ENCODE measurements around the gene HHIPL1.
"Not testable (repeated sequence)": the region's sequence is repeated elsewhere in the genome, so short reads cannot be mapped to it uniquely, and the experiment has no call there.

HHIPL1 gene

DNA sequence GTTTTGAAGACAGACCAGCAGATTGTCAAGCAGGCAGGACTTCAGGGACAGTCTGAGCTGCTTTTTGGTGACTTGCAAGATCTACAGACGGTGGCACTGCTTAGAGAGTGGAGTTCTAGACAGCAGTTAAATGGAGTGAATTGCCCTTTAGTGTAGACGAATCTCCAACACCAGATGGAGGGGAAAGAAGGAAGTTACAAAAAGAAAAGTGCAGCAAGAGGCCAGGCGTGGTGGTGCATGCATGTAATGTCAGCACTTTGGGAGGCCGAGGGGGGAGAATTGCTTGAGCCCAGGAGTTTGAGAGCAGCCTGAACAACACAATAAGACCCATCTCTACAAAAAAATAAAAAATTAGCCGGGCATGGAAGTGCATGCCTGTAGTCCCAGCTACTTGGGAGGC is 8.4 kb upstream of the HHIPL1 start:
- DNase-seq: no peak

DNA sequence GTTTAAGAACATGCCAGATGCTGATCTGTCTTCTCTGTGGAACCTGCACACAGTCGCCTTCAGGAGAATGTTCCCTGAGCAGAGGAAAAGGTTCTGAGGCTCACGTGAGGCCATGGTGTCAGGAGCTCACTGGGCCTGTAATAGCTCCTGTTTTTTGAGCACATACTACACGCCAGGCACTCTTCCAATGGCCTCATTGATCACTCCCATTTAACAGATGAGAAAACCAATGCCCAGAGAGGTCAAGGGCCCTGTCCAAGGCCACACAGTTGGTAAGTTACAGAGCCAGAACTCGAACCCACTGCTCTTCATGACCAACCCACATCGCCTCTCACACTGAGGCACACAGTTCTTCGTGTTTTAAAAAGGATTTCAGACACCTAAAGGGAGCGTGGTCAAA is 7.3 kb upstream of the HHIPL1 start:
- DNase-seq: no peak

DNA sequence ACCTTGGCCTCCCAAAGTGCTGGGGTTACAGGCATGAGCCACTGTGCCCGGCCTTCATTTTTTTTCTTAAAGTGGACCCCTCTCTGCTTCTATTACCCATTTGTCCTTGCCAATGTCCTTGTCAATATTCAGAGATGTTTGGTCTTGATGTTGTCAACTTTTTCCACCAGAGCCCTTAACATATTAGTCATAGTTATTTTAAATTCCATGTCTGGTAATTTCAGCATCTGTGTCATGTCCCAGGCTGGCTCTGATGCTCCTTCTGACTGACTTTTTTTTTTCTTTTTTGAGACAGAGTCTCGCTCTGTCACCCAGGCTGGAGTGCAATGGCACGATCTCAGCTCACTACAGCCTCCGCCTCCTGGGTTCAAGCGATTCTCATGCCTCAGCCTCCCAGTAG is 2.2 kb upstream of the HHIPL1 start:
- DNase-seq: not testable (repeated sequence)

DNA sequence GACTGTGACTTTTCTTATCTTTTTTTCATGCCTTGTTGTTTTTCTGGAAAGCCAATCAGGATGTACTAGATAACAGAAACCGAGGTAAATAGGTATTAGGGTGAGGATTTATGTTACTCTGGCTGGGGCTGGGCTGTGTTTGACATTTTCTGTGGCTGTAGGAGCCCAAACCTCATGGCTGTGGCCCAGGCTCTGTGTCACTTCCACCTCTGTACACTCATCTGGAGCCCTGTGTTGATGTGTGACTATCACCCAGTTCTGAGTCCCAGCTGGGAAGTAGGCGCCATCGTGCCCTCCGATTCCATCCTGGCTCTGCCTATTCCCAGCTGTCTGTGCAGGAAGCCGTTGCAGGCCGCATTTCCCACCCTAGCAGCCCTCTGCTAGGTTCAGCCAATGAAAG is 1.6 kb upstream of the HHIPL1 start:
- DNase-seq: no peak

DNA sequence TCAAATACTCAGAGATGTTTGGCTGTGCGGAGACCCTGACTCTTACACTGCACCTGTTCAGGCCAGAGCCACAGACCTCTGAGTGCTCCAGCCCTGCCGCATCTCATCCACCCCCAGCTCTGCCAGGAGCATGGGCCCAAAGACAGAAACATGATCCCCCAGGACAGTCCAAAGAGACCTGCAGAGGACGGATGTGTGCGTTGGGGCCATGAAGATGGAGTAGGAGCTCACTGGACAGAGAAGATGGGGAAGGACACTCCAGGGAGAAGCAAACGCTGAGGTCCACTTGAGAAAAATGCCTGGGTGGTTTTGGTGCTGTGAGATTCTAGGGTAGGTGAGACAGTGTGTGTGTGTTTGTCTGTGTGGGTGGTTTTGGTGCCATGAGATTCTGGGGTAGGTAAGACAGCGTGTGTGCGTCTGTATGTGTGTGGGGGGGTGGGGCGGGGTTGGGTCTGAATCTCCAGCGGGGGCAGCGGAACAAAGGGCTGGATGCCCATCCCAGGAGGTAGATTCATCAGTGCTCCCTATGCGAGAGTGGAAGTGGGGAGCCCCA is 818 bp upstream of the HHIPL1 start:
- no peak for DNase-seq

DNA sequence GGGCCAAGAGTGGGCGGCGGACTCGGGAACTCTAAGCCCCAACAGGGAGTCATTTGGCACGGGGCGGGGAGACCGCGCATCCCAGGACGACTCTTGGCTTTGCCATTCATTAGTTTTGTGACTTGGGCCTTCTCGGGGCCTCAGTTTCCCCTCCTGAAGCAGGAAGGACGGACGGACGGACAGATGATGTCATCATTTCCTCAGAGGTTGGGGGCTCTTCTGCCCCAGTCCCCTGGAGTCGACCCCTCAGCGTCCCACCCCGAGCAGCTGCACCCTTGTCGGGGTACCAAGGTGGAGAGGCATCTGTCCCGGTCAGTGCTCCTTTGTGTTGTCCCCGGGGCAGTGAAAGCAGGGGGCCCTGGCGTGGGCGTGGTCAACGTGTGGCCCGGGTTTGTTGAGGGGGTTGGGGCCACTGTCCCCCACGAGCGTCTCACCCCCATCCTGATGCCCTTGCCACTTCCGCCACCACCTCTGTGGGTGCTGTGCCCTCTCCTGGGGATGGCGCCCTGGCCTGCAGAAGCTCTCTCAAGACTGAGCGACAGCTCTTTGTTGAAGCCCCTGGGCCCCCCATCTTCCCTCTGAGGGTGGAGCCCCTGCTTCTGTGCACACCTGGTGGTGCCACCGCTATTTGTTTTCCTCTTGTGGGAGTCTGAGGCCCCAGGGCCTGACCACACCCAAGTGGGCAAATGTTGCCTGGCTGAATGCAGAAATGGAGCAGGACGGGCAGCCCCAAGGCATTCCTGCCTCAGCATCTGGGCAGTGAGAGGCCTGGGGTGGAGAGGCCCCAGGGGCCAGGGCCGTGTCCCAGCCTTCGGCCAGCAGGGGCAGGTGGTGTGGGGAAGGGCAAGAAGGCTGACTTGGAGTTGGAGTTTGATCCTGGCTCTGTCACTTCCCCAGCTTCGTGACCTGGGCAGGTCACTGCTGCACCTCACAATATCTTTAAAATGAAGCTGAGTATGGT is 896 bp downstream of the HHIPL1 start:
- DNase-seq: no peak

DNA sequence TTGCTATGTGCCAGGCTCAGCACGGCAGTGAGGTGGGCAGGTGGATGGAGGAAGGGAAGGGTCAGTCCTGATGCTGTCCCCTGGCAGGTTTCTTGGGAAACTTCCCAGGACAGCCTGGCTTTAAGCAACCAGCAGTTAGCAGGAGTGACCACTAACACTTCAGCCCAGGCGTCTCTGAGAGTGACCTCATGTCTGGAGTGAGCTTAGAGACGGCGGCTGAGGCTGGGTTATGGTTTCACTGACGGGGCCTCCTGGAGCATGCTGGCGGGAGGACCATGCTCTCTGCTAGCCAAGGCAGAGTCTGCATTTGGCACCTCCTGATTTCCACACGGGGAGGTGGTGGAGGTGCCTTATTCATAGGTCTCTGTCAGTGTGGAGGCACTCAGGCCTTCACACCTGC is 2.5 kb downstream of the HHIPL1 start:
- no peak for DNase-seq

DNA sequence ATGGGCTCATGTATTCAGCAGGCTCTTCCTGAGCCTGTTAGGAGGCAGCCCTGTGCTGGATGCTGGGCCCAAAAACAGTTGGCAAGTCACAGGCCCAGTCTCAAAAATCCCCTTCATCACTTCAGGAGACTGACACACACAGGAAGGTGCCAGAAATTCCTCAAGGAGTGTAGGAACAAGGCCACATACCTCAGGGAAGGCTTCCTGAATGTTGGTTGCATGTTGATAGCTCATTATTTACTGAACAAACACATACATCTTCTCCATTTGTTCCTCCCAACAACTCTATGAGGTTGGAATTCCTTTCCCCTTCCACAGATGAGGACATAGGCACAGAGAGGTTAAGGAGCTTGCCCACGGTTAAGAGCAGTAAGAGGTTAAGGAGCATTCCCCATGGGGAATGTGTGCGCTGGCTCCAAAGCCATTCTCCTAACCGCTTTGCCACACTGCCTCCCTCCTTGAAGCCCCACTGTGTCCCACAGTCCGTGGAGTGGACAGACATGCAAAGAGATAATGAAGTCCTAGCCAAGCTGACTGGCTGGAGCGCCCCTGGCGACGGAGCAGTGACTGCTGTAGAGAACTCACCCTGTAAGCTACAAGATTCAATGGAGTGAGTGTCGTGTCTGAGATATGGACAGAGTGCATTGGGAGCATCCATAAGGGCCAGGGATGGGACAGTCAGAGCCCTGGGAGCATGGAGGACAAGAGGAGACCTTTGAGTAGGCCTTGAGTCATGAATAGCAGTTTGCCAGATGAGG is 3.3 kb downstream of the HHIPL1 start:
- no peak for DNase-seq

DNA sequence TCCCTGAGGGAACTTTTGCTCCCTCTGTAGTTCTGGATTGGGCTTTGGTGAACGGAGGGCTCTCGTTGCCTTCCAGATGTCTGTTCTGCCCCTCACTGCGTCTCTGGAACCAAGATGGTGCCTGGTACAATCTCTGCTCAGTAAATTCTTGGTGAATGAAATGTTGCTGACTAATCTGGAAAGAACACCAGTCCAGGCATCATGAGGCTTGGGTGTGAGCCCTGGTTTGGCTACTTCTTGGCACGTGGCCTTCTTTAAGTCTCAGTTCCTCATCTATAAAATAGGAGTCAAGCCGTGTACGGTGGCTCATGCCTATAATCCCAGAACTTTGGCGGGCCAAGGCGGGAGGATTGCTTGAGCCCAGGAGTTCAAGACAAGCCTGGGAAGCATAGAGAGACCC is 4.3 kb downstream of the HHIPL1 start:
- no peak for DNase-seq

DNA sequence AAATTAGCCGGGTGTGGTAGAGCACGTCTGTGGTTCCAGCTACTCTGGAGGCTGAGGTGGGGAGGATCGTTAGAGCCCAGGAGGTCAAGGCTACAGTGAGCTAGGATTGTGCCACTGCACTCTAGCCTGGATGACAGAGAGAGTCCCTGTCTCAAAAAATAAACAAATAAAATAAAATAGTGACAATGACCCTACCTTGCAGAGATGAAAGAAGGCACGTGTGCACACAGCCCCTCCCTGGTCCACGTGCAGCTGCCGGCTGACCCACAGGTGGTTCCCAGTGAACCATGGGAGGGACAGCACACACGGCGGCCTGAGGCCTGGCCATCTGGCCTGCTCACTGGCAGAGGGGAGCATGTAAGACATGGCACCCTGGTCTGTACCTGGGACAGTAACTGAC is 4.7 kb downstream of the HHIPL1 start:
- DNase-seq: no peak

DNA sequence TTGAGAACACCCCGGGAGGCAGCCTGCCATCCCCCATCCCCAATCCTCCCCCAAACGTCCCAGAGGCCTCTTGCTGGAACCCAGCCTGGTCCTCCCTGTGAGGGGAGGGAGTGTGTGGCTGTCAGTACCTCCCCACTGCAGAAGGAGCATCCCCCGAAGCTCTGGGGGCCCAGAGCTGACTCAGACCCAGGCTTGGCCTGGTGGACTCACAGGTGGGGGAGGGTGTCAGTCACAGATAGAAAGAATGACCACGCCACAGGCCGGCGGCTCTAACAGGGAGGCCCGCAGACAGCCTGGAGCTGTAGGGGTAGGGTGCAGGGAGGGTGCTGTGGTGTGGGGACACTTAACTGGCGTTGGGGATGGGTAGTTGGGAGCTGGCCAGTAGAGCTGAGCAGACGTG is 5.3 kb downstream of the HHIPL1 start:
- no peak for DNase-seq

DNA sequence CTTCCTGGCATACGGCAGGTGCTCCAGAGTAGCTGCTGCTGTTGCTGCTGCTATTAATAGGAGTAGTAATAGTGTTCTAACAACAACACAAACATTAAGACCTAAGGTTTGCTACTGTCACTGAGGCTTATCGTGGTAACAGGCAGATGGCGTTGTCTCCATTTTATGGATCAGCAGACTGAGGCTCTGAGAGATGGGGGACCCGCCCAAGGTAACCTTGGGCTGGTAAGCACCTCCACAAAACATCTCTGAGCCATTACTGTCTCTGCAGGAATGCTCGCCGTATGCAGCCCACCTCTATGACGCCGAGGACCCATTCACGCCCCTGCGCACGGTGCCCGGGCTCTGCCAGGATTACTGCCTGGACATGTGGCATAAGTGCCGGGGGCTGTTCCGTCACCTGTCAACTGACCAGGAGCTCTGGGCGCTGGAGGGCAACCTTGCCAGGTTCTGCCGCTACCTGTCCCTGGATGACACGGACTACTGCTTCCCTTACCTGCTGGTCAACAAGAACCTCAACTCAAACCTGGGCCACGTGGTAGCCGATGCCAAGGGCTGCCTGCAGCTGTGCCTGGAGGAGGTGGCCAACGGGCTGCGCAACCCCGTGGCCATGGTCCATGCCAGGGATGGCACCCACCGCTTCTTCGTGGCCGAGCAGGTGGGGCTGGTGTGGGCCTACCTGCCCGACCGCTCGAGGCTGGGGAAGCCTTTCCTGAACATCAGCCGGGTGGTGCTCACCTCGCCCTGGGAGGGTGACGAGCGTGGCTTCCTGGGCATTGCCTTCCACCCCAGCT is 7.2 kb downstream of the HHIPL1 start:
- DNase-seq: no peak

DNA sequence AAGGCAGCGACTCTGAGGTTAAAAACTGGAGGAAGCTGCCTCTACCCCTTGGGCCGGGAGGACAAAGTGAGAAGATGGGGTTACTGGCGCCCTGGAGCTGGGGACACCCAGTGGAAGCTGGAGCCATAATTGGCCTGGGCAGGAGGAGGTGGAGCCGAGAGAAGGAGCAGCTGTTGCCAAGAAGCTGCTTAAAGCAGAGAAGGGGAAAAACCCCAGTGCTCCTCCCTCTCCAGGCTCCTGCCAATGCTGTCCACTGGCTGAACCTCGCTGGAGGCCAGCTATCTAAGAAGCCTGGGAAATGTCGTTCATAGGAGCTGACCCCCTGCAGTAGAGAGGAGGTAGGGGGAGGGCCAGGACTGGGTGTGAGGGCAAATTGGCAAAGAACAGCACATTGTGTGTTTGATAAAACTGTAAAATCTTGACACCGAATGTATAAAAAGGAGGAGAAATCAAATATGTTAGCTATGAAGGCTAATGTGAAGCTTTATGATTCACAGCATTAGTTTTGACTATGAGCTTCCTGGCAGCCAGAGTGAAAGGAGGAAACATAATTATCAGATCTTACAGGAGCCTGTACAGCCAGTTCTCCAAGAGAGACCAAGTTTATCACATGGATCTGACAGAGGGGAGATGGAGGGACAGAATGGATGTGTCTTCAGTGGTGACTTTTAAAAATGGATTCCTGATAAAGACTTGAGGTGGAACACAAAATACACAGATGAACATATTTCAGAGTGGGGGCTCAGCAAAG is 9.5 kb downstream of the HHIPL1 start:
- no peak for DNase-seq

DNA sequence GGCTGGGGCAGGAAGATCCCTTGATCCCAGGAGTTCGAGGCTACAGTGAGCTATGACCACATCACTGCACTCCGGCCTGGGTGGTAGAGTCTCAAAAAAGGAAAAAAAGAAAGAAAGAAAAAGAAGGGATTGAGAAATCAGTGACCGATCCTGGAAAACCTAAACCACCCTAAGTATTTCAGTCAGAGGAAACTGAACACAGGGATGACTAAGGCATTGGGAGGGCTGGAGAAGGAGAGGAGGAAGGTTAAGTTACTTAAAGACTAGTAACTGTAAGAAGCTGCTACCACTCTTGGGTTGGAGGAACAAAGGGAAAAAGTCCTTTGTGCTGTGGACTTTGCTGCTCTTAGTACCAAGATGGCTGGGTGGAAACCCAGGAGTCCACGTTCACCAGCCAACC is 10.6 kb downstream of the HHIPL1 start:
- no peak for DNase-seq

DNA sequence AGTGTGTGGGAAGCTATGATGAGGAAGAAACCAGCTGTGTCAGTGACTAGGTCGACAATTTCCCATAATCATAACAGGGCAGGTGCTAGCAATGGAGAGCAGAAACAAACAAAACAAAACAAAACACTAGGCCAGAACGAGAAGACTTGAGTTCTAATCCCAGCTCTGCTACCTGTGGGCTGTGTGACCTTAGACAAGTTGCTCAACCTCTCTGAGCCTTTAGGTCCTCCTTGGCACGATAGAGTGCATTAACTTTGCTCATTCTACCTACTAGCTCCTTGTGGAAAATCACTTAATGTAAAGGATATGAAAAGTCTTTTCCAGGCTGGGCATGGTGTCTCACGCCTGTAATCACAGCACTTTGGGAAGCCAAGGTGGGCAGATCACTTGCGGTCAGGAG is 11.2 kb downstream of the HHIPL1 start:
- DNase-seq: no peak

DNA sequence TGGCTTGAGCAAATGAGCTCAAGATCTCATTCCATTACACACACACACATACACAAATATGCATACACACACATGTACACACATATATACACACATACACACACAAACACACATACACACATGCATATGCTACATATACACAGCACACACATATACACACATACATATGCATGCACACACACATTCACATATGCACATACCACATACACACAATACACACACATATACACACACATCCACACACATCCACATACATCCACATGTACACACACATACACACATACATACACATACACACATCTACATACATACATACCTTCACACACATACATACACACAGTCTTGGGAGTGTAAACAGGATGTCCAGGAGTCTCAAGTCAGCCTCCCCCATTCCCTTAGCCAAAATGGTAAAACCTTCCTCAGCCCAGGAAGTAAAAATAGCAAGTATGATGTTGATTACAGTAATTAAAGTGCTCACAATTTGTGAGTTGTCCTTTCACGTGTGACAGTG is 12.8 kb downstream of the HHIPL1 start:
- DNase-seq: no peak

DNA sequence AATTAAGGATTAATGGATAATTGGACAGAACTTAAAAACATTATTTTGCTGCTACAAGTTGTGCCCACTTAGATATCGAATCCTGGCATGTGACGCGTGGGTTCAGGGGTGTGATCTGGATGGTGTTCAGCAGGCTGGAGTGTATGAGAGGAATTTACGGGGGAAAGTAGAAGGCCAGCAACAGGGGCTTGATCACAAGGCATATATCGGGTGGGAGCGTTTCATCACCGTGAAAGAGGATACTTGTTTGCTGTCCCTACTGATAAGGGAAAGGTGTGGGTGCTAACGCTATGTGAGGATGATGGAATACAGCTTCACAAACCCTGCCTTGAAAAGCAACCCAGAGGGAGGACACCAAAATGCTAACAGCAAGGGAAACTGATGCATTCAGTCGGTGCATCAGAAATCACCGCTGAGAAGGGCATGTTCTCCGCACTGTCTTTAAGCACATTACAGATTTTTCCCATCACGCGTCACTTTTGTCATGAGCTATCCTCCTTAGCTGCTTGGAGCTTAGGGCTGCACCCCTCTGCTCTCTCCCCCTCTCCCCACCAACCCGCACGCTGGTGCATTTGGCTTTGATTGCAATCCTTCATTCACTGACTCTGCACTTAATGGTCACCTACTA is 13.4 kb downstream of the HHIPL1 start:
- no peak for DNase-seq

DNA sequence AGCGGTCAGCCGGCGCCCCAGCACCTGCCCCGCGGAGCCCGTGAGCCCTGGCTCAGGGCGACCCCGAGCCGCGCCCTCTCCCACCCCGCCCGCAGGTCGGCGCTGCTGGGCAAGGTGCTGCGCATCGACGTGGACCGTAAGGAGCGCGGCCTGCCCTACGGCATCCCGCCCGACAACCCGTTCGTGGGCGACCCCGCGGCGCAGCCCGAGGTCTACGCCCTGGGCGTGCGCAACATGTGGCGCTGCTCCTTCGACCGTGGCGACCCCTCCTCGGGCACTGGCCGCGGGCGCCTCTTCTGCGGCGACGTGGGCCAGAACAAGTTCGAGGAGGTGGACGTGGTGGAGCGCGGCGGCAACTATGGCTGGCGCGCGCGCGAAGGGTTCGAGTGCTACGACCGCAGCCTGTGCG is 14.4 kb downstream of the HHIPL1 start:
- DNase-seq: no peak

DNA sequence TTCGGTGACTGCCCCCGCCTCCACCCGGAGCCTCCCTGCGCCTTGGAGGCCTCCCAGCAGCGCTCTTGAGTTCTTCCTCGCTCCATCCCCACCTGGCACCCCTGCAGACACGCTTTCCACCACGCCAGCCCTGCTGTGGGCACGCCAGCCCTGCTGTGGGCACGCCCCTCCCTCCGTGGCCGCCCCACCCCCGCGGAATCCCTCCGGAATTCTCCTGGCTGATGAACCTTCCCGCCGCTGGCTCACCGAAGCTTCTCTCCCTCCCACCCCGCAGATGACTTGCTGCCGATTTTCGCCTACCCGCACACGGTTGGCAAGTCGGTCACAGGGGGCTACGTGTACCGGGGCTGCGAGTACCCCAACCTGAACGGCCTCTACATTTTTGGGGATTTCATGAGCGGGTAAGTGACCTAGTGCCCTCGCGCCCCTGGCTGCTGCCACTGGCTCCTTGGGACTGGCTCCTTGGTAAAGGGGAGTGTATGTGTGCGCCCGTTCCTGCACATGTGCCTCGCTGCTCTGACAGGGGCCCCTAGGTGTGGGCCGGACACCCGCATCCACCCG is 15.2 kb downstream of the HHIPL1 start:
- no peak for DNase-seq

DNA sequence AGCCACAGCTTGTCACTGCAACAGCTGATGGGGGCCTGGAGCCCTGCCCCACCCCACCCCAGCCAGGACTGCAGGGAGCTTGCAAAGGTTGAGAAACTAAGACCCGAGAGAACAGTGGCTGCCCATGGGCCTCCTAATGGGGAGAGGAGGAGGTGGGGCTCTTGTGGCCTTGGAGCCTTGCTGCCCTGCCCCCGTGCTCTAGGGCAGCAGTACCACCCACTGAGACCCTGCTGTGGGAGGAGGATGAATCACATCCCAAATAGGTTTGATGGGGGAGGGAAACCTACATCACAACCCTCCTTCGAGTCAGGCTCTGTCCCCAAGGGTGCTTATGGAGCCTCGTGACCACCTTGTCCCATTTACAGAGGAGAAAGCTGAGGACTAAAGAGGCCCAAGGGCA is 15.9 kb downstream of the HHIPL1 start:
- DNase-seq: no peak

DNA sequence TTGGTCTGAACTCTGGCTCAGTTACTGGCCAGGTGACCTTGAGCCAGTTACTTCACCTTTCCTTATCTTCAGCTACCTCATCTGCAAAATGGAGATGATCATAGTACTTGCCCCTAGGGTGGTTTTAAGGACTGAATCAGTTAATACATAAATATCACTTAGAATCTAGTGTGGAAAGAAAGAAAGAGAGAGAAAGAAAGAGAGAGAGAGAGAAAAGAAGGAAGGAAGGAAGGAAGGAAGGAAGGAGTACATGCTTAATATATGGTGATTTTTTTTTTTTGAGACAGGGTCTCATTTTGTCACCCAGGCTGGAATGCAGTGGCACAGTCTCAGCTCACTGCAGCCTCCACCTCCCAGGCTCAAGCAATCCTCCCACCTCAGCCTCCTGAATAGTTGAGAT is 16.3 kb downstream of the HHIPL1 start:
- not testable (repeated sequence) for DNase-seq

Measured in CD4-positive, alpha-beta T cell treated with Interleukin-1 beta for 1 hour (primary cell).